ENCODE results near the gene CDADC1. TPM values are rescaled to one million over a fixed set of nuclear protein-coding genes. Genes with fewer than 3 reads are reported as not detected.

CDADC1 gene
- 1.6 and 8.3 TPM in 2 replicates for total RNA-seq

DNA sequence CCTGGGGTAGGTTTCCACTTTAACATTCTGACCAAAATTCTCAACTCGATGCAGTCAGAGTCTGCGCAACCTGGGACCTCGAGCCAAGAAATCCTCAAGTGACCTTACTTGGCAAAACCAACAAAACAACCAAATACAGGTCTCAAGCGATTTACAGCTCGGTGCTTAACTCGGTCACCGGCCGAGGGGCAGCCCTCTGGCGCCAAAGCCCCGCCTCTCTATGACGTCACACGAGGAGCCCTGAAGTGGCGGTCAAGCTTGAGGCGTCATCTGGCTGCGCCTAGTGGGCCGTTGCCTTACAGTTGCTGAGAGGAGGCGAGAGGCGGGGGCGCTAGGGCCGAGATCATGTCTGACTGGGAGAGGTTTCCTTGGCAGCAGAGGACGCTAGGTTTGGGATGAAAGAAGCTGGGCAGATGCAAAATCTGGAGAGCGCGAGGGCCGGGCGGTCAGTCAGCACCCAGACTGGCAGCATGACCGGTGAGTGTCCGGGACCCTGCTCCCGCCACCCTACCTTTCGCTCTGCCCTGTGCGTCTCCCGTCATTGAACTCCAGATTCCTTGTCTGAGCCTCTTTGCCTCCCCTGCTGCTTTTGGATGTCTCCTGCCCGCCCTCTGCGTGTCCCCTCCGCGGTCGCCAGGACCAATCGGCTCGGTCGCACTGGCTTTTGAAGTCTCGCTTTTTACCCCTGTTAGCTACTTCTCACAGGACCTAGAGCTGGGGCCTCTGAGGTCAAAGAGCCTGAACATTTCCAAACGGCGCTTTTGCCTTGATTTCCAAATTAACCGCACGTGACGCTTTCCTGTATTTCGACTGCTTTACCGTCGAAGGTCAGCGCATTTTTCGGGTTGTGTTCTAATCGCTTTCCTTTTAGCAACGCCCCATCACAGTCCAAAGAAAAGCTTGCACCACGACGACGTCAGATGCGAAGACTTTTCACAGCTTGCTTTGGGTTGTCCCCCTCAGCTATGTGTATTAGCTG, at the start of gene CDADC1:
Gene CDADC1, plus strand, starts transcription at position 283 of the 979 bp plus-strand sequence. Its CDS starts 113 bp downstream, at position 396.

DNA sequence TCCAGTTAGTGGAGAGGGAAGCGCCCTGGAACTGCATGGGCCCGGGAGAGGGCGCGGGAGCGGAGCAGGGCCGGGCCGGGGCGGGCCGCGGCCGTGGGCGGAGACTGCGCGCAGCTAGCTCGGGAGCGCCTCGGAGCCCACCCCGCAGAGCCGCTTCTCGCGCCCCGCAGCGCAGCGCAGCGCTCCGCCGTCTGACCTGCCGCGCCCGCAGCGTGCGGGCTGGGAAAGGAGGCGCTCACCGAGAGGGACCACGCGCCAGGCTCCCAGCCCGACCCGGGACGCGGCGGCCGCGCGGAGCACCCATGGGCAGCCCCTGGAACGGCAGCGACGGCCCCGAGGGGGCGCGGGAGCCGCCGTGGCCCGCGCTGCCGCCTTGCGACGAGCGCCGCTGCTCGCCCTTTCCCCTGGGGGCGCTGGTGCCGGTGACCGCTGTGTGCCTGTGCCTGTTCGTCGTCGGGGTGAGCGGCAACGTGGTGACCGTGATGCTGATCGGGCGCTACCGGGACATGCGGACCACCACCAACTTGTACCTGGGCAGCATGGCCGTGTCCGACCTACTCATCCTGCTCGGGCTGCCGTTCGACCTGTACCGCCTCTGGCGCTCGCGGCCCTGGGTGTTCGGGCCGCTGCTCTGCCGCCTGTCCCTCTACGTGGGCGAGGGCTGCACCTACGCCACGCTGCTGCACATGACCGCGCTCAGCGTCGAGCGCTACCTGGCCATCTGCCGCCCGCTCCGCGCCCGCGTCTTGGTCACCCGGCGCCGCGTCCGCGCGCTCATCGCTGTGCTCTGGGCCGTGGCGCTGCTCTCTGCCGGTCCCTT, 27.5 kb upstream of the CDADC1 start, which contains the start of gene MLNR:
Gene MLNR, plus strand, starts transcription at position 303 of the 820 bp plus-strand sequence. Its CDS starts 0 bp downstream, at position 303.

Other genes starting within 250 kb of the CDADC1 start
- gene MLNR, start 27.6 kb upstream of the CDADC1 start, total RNA-seq: not detected in 2 replicates
- 5.9 and 6.2 TPM in 2 replicates for gene CAB39L, start 196.1 kb downstream of the CDADC1 start, total RNA-seq
- gene SETDB2, start 196.3 kb downstream of the CDADC1 start, total RNA-seq: 2.5 and 3.6 TPM in 2 replicates
- gene PHF11, start 248.0 kb downstream of the CDADC1 start, total RNA-seq: 14.0 and 16.3 TPM in 2 replicates

Measured in hair follicular keratinocyte (primary cell).